Muscle layer of colon (tissue), 2 donors: ENCODE results near the gene CHRNB2.

ENCODE experiments used
- H3K27ac ChIP-seq: one replicate; pipeline ENCODE4 v1.7.0; 2013; ENCODE audit warnings: low read depth, mild to moderate bottlenecking, low read length, moderate library complexity
- H3K27me3 ChIP-seq, 2 donors: one replicate each; pipeline ENCODE4 v1.7.0; 2013; ENCODE audit warnings: low read length in 2 of 2, mild to moderate bottlenecking in 2 of 2; ENCODE audit not compliant: insufficient read depth in 2 of 2, control insufficient read depth in 1 of 2
- H3K36me3 ChIP-seq: one replicate; pipeline ENCODE4 v1.7.0; 2013; ENCODE audit warnings: mild to moderate bottlenecking, low read length; ENCODE audit not compliant: insufficient read depth
- H3K4me1 ChIP-seq: one replicate; pipeline ENCODE4 v1.7.0; 2013; ENCODE audit warnings: mild to moderate bottlenecking, low read length; ENCODE audit not compliant: insufficient read depth
- H3K4me3 ChIP-seq, 2 donors: one replicate each; pipeline ENCODE4 v1.7.0; 2013; ENCODE audit warnings: low read length in 2 of 2, low read depth in 1 of 2, mild to moderate bottlenecking in 1 of 2, moderate library complexity in 1 of 2
- H3K9ac ChIP-seq: one replicate; pipeline ENCODE4 v1.7.0; 2013; ENCODE audit warnings: low read length
- H3K9me3 ChIP-seq: one replicate; pipeline ENCODE4 v1.7.0; 2013; ENCODE audit warnings: mild to moderate bottlenecking, low read length
- donor health status: abdominal sarcoma.
- donor health status: Adenocarcinoma of cecum.

Gene CHRNB2

DNA sequence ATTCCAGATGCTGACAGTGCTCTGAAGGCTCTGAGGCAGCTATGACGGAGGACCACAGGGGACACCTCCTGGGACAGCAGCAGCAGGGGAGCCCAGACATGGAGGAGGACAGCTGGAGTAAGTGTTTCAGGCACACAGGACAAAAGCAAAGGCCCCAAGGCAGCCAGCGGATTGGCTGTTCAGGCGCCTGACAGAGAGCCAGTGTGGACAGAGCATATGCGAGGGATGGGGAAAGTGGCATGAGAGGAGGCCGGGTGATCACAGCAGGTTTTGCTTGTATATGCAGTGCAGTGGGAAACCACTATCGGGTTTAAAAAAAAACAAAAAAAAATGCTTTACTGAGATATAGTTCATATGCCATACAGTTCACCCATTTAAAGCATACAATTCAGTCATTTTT is 19.1 kb downstream of the CHRNB2 start:
- no peaks in the 10 kb centered on the region for H3K27me3 ChIP-seq
- no peak overlapping the region for H3K27ac ChIP-seq

DNA sequence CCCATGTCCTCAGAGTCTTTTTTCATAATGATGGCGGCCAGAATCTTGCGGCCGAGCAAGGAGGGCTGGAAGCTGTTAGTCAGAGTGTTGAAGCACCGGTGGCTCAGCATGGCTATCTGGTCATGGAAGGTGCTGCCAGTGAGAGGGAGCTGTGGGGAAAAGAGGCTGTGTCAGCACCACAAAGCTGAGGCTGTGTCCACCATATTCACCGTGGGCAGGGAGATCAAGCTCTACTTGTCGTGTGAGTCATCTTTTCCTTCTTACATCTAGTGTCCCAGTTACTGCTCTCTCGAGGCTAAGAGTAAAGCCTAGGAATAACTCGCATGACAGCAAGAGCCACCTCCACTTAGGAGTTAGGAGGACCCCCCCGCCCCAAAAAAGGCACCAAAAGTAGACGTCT is 22.2 kb downstream of the CHRNB2 start:
- Histone ChIP-seq H3K27ac (no peak overlapping the region), H3K4me3 (no peak overlapping the region), H3K4me1 (no peaks in the 10 kb centered on the region), H3K9ac (no peak overlapping the region), H3K27me3 (no peaks in the 10 kb centered on the region), H3K9me3 (no peaks in the 10 kb centered on the region), H3K36me3 (peaks cover 85% of the 10 kb centered on the region)

More for the DNA sequence above, 19.1 kb downstream of the CHRNB2 start:
- Histone ChIP-seq H3K36me3 (peaks cover 93% of the 10 kb centered on the region), H3K9me3 (no peaks in the 10 kb centered on the region), H3K4me3 (no peak overlapping the region), H3K4me1 (peaks cover 15% of the 10 kb centered on the region), H3K9ac (no peak overlapping the region)

DNA sequence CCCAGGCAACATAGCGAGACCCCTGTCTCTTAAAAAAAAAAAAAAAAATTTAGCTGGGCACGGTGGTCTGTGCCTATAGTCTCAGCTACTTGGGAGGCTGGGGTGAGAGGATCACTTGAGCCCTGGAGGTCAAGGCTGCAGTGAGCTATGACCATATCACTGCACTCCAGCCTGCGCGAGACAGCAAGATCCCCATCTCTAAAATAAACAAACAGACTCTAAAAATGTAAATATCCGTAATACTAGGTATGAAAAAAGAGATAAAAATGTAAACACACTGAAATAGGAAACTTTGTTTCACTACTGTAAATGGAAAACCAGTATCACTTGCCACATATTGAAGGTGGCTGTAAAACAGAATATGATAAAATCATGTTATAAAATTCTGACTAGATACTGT is 23.2 kb downstream of the CHRNB2 start:
- Histone ChIP-seq H3K9ac (no peak overlapping the region), H3K9me3 (no peaks in the 10 kb centered on the region), H3K36me3 (peaks cover 80% of the 10 kb centered on the region), H3K27ac (no peak overlapping the region), H3K27me3 (no peaks in the 10 kb centered on the region), H3K4me3 (no peak overlapping the region), H3K4me1 (no peaks in the 10 kb centered on the region)

DNA sequence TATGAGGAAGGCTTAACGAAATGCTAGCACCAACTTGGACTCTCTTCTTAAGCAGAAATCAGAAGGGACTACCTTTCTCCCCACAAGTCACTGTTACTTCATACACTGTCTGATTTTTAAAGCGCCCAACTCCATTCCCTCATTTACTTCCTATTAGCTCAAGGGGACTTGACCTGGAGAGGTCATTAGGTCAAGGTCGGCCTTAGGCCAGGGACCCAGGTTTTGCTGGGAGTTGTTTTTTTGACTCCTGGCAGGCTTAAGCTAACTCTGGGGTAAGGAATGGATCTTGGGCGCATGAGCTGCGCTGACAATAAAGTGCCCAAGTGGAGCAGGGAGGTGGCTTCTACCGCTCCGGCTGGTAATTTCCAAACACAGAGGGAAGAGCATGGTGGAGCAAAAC is 23.6 kb downstream of the CHRNB2 start:
- Histone ChIP-seq H3K4me3 (no peak overlapping the region), H3K4me1 (no peaks in the 10 kb centered on the region), H3K9me3 (no peaks in the 10 kb centered on the region), H3K36me3 (peaks cover 79% of the 10 kb centered on the region), H3K9ac (no peak overlapping the region), H3K27me3 (no peaks in the 10 kb centered on the region), H3K27ac (no peak overlapping the region)

DNA sequence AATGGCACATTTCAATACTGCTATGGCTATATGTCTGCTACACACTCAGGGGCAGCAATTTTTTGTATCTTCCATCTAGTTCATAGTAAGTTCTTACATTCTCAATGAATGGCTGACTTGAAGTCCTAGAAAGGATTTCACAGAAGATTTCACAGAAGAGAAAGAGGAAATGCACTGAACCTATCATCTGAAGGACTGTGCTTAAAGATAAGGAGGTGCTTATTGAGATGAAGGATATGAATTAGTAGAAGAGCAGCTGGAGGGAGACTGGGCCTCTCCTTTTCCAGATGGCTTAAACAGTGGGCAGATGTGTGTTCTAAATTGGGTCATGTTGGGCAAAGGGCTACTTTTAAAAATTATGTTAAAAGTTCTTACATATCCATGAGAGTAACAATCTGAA is 25.8 kb downstream of the CHRNB2 start:
- Histone ChIP-seq H3K9me3 (no peaks in the 10 kb centered on the region), H3K36me3 (peaks cover 79% of the 10 kb centered on the region), H3K4me1 (no peaks in the 10 kb centered on the region), H3K27me3 (no peaks in the 10 kb centered on the region), H3K4me3 (no peak overlapping the region), H3K27ac (no peak overlapping the region), H3K9ac (no peak overlapping the region)

DNA sequence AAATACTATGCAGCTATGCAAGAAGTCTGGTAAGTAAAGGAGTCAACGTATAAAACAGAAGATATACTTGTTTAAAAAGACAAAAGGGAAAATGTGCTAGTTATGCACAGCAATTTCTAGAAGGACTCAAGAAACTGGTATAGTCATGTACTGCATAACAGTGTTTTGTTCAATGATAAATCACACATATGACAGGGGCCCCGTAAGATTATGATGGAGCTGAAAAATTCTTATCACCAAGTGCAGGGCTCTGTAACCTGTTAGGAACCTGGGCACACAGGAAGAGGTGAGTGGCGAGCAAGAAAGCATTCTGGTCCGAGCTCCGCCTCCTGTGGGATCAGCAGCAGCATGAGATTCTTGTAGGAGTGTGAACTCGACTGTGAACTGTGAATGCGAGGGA is 27.2 kb downstream of the CHRNB2 start:
- Histone ChIP-seq H3K9me3 (no peaks in the 10 kb centered on the region), H3K4me3 (no peak overlapping the region), H3K36me3 (peaks cover 76% of the 10 kb centered on the region), H3K27me3 (no peaks in the 10 kb centered on the region), H3K27ac (no peak overlapping the region), H3K4me1 (no peaks in the 10 kb centered on the region), H3K9ac (no peak overlapping the region)

DNA sequence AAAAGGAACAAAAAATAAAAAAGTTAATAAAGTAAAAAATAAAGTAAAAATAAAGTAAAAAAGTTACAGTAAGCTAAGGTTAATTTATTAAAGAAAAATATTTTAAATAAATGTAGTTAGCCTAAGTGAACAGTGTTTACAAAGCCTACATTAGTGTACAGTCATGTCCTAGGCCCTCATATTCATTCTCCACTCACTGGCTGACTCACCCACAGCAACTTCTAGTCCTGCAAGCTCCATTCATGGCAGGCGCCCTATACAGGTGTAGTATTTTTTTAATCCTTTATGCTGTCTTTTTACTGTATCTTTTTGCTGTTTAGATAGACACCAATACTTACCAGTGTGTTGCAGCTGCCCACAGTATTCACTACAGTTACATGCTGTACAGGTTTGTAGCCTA is 28.0 kb downstream of the CHRNB2 start:
- no peaks in the 10 kb centered on the region for H3K4me1 ChIP-seq
- H3K27me3 ChIP-seq = no peaks in the 10 kb centered on the region
- peaks cover 72% of the 10 kb centered on the region for H3K36me3 ChIP-seq
- H3K27ac ChIP-seq = no peak overlapping the region
- no peak overlapping the region for H3K9ac ChIP-seq
- H3K9me3 ChIP-seq = no peaks in the 10 kb centered on the region
- H3K4me3 ChIP-seq = no peak overlapping the region

DNA sequence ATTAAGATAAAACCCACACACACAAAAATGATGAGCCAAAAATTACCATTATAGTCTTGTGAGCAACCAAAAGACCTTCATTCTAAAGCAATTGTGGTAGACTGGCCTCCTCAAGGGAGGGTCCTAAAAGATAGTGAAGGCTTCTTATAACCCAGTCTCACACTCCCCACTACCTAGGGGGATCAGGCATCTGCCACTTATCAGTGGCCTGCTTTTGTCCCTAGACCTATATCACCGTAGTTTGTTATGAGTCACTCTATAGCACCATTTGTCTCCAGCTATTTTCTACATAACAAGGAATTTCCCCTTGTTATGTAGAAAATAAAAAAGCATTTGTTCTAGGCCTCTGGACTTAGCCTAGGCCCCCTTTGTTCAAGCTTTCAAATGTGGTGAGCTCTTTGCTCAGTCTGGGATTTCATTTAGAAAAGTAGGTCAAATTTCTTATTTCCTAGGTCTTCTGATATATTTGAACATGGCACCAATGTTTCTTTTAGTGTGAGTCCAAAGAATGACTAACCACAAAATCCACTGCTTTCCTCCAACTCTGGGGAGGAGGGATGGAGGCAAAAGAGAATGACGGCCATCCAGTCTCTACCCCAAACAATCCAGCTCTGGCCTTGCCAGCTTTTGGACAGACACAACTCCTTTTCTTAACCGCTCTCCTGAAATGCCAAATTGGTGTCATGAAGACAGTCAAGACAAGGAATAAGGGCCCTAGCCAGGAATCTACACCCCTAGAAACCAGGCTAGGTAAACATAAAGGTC is 31.5 kb downstream of the CHRNB2 start:
- peaks cover 17% of the 10 kb centered on the region for H3K4me1 ChIP-seq
- no peak overlapping the region for H3K27ac ChIP-seq
- H3K4me3 ChIP-seq = no peak overlapping the region
- H3K27me3 ChIP-seq = no peaks in the 10 kb centered on the region
- no peak overlapping the region for H3K9ac ChIP-seq
- no peaks in the 10 kb centered on the region for H3K9me3 ChIP-seq
- H3K36me3 ChIP-seq = peaks cover 68% of the 10 kb centered on the region

DNA sequence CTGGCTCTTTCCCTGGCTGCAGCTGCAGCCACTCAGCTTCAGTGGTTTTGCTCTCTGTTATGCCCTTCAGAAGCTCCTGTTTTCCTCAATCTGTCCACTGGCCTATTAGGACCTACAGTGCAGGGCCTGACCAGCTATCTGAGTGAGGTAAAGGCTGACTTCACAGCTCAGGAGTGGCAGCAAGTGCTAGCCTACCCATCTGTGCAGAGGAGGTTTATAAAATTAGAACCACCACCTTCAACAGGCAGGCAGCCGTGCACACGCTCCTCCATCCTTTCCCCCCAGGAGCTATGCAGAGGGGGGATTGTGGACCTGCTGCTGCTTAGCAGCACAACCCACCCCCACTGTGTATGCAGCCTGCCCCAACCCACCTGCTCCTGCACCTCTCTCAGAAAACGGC is 32.1 kb downstream of the CHRNB2 start:
- Histone ChIP-seq H3K4me1 (peaks cover 20% of the 10 kb centered on the region), H3K9ac (no peak overlapping the region), H3K9me3 (no peaks in the 10 kb centered on the region), H3K4me3 (no peak overlapping the region), H3K36me3 (peaks cover 63% of the 10 kb centered on the region), H3K27ac (no peak overlapping the region), H3K27me3 (no peaks in the 10 kb centered on the region)

DNA sequence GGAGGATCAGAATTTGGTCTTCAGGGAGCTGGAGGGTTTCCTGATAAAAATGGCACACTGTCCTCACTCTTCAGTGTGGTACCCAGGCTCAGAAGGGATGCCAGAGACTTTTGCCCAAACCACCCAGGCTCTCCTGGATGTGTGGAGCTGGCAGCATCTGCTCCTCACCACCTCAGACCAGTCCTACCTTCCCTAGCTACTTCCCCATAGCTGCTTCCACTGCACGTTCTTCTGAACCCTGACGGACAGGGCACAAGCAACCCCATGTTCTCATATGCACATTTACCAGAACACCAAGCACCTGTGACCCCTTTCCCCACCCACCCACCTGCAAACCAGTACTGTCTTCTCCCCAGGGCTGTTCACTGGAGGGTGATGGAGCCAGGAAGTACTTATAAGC is 35.7 kb downstream of the CHRNB2 start:
- H3K4me3 ChIP-seq = no peak overlapping the region
- no peaks in the 10 kb centered on the region for H3K27me3 ChIP-seq
- H3K9ac ChIP-seq = no peak overlapping the region
- H3K4me1 ChIP-seq = peaks cover 36% of the 10 kb centered on the region
- no peaks in the 10 kb centered on the region for H3K9me3 ChIP-seq
- no peak overlapping the region for H3K27ac ChIP-seq
- peaks cover 33% of the 10 kb centered on the region for H3K36me3 ChIP-seq

DNA sequence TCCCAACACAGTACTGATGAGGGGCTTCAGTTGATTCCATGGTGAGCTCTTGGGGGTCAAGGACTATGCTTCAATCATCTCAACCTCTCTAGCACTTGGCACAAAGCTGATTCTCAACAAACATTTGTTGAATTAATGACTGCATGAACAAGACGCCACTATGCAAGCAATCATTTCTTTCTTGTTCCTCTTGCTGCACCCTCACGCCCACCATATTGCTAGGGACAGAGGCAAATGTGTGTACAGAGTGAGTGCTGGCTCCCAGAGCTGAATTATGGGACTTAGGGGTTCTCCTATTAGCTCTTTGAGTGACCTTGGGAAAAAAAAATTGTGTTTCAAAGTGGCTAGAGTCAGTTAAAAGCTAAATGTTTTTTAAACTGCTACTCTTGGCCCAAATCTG is 38.0 kb downstream of the CHRNB2 start:
- Histone ChIP-seq H3K27me3 (no peaks in the 10 kb centered on the region), H3K4me1 (peaks cover 44% of the 10 kb centered on the region), H3K9me3 (no peaks in the 10 kb centered on the region), H3K27ac (no peak overlapping the region), H3K4me3 (no peak overlapping the region), H3K9ac (no peak overlapping the region), H3K36me3 (peaks cover 20% of the 10 kb centered on the region)

DNA sequence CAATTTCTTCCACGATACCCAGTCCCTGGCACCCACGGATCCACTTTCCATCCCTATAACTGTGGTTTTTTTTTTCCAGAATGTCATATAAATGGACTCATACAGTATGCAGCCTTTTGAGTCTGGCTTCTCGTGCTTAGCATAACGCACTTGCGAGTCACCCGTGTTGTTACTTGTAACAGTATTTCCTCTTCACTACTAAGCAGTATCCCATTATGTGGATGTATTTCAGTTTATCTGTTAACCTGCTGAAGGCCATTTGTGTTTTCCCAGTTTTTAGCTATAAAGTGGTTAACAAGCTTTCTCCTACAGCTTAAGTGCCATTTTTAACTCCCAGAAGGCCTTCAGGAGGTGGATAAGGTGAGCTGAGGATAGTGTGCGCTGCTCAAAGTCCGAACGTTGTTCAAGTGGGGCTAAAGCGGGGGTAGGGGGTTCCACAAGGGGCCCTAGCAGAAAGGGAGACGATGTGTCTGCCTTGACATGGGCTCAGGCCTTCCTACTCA is 39.6 kb downstream of the CHRNB2 start:
- no peaks in the 10 kb centered on the region for H3K27me3 ChIP-seq
- H3K36me3 ChIP-seq = peaks cover 5% of the 10 kb centered on the region
- no peaks in the 10 kb centered on the region for H3K9me3 ChIP-seq
- peak overlapping the region; percentile 96 for H3K4me3 ChIP-seq
- peak overlapping the region; percentile 97 for H3K27ac ChIP-seq
- H3K4me1 ChIP-seq = peaks cover 44% of the 10 kb centered on the region
- H3K9ac ChIP-seq = peak overlapping the region; percentile 84
